DND-41 (cell line): Measurements from ENCODE around the gene STIMATE.

Experiments
- CTCF ChIP-seq: IDR thresholded peaks from 2 replicates; pipeline ENCODE4 v1.5.1; 2012; ENCODE audit warnings: borderline replicate concordance, low read length, moderate library complexity, mild to moderate bottlenecking; ENCODE audit not compliant: poor library complexity, severe bottlenecking; ENCODE audit errors: extremely low read depth
- EZH2 ChIP-seq: IDR thresholded peaks from 3 replicates; pipeline ENCODE4 v1.6.1; 2012; ENCODE audit warnings: borderline replicate concordance, low read depth, mild to moderate bottlenecking, moderate library complexity, low read length, inconsistent platforms; ENCODE audit not compliant: severe bottlenecking

DNA sequence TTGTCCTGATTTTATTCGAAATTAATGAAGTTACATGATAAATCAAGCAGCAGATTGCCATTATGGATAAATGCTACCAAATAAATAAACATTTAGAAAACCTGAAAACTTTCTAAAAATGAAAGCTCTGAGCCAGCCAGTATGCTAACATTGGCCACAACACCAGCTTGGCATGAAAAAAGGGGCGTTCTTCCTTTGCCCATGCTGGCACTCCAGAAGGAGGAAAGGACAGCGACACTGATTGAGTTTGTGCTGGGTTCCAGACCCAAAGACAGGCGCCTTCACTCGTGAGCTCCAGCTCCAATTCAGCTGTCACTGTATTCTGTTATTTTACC is 5.1 kb downstream of the STIMATE start:
- peak; percentile 11 for TF ChIP-seq CTCF
- TF ChIP-seq EZH2: no peak
